GM21786 (cell line): ENCODE data around the gene NAT10.
"Not testable (repeated sequence)": the region's sequence is repeated elsewhere in the genome, so short reads cannot be mapped to it uniquely, and the experiment has no call there.

Source experiments
- ATAC-seq: cut with Tn5 transposase; IDR thresholded peaks from one replicate; pipeline ENCODE4 v1.9.1; 2021; ENCODE audit not compliant: unreplicated experiment

Gene NAT10

GRCh38 chr11:34105079-34105956 is at the start of gene NAT10:
TSS of gene NAT10 (plus strand) at chr11:34105629. CDS start at chr11:34108226, 2,597 bp downstream.
- ATAC-seq: peak; percentile 91

GRCh38 chr11:34056672-34057071 is 48.8 kb upstream of the NAT10 start:
- ATAC-seq: no peak

GRCh38 chr11:34063061-34063795 is 42.2 kb upstream of the NAT10 start:
- no peak for ATAC-seq

GRCh38 chr11:34064291-34064690 is 41.1 kb upstream of the NAT10 start:
- no peak for ATAC-seq

- no peak for ATAC-seq
Measured at GRCh38 chr11:34065505-34066203, 39.8 kb upstream of the NAT10 start.

- not testable (repeated sequence) for ATAC-seq
Measured at GRCh38 chr11:34066766-34067165, 38.7 kb upstream of the NAT10 start.

- ATAC-seq: no peak
Measured at GRCh38 chr11:34067383-34068065, 37.9 kb upstream of the NAT10 start.

GRCh38 chr11:34068111-34068510 is 37.3 kb upstream of the NAT10 start:
- no peak for ATAC-seq

- ATAC-seq: not testable (repeated sequence)
Measured at GRCh38 chr11:34071306-34071705, 34.1 kb upstream of the NAT10 start.

GRCh38 chr11:34072041-34072440 is 33.4 kb upstream of the NAT10 start:
- ATAC-seq: no peak

- no peak for ATAC-seq
Measured at GRCh38 chr11:34072832-34073231, 32.6 kb upstream of the NAT10 start.

- no peak for ATAC-seq
Measured at GRCh38 chr11:34074391-34074790, 31.0 kb upstream of the NAT10 start.

- no peak for ATAC-seq
Measured at GRCh38 chr11:34075178-34075820, 30.1 kb upstream of the NAT10 start.

- ATAC-seq: no peak
Measured at GRCh38 chr11:34080609-34081008, 24.8 kb upstream of the NAT10 start.

- no peak for ATAC-seq
Measured at GRCh38 chr11:34084637-34085036, 20.8 kb upstream of the NAT10 start.

- ATAC-seq: no peak
Measured at GRCh38 chr11:34086554-34087283, 18.7 kb upstream of the NAT10 start.

GRCh38 chr11:34091825-34092224 is 13.6 kb upstream of the NAT10 start:
- no peak for ATAC-seq

- ATAC-seq: not testable (repeated sequence)
Measured at GRCh38 chr11:34094900-34095299, 10.5 kb upstream of the NAT10 start.

GRCh38 chr11:34098813-34099212 is 6.6 kb upstream of the NAT10 start:
- no peak for ATAC-seq

GRCh38 chr11:34104680-34105078 is 750 bp upstream of the NAT10 start:
- no peak for ATAC-seq
